Caco-2 (cell line): ENCODE measurements around the gene GPC6. TPM values are rescaled to one million over a fixed set of nuclear protein-coding genes. Genes with fewer than 3 reads are reported as not detected.
A peak's percentile ranks its signal among the peaks of the same experiment; 100 is the strongest.

Experiments used
- BruUV-seq: library from RNA; stranded (reverse); fragments of 400-500 nt; replicated peaks from 2 replicates; lab custom pipeline; 2021; lab: Mats Ljungman, UMichigan
- CTCF ChIA-PET: fragments of 300-600 bp; sonication (Branson Sonifier 250); formaldehyde crosslinking; loops from one replicate; lab custom pipeline; 2022; ENCODE audit warnings: antibody characterized with exemption; lab: Charles Lee
- POLR2A ChIA-PET: fragments of 300-600 bp; sonication (Branson Sonifier 250); formaldehyde crosslinking; loops from one replicate; lab custom pipeline; 2022; ENCODE audit warnings: antibody characterized with exemption; lab: Charles Lee
- DNase-seq, 2 experiments: peaks; one replicate each; pipeline versions ENCODE4 v3.0.0 to v3.0.0-alpha.2; 2020 to 2022
- H3K27me3 ChIP-seq: replicated peaks from 2 replicates; pipeline ENCODE4 v1.6.0; 2011; ENCODE audit warnings: low read length; ENCODE audit not compliant: control insufficient read depth, insufficient read depth
- H3K36me3 ChIP-seq: 2 replicates; pipeline ENCODE4 v1.5.1; 2011; ENCODE audit warnings: low read length; ENCODE audit not compliant: control insufficient read depth, insufficient read depth
- H3K4me1 ChIP-seq: fragments of 250-450 bp; sonication (Bioruptor Pico); 2 replicates; pipeline ENCODE4 v1.5.1; 2020; ENCODE audit warnings: mild to moderate bottlenecking
- H3K4me3 ChIP-seq: 2 replicates; pipeline ENCODE4 v1.5.1; 2011; ENCODE audit warnings: low read depth, mild to moderate bottlenecking, control low read depth, low read length
- H3K9me3 ChIP-seq: fragments of 250-450 bp; sonication (Bioruptor Pico); 2 replicates; pipeline ENCODE4 v1.5.1; 2020; ENCODE audit warnings: mild to moderate bottlenecking, moderate library complexity
- H3K27ac Mint-ChIP-seq: one replicate; pipeline ENCODE4 v1.8.0; 2022; ENCODE audit warnings: mixed read lengths; ENCODE audit not compliant: unreplicated experiment
- H3K27me3 Mint-ChIP-seq: one replicate; pipeline ENCODE4 v1.8.0; 2022; ENCODE audit warnings: mixed read lengths; ENCODE audit not compliant: insufficient read depth, unreplicated experiment
- H3K36me3 Mint-ChIP-seq: one replicate; pipeline ENCODE4 v1.8.0; 2022; ENCODE audit warnings: mild to moderate bottlenecking, mixed read lengths; ENCODE audit not compliant: insufficient read depth, unreplicated experiment
- H3K4me1 Mint-ChIP-seq: one replicate; pipeline ENCODE4 v1.8.0; 2022; ENCODE audit warnings: low read depth, mixed read lengths; ENCODE audit not compliant: unreplicated experiment
- H3K4me3 Mint-ChIP-seq: one replicate; pipeline ENCODE4 v1.8.0; 2022; ENCODE audit warnings: mild to moderate bottlenecking, moderate library complexity, mixed read lengths; ENCODE audit not compliant: unreplicated experiment
- H3K9me3 Mint-ChIP-seq: one replicate; pipeline ENCODE4 v1.8.0; 2022; ENCODE audit warnings: mixed read lengths; ENCODE audit not compliant: unreplicated experiment
- intact Hi-C: fragments of 100-400 bp; cut with micrococcal nuclease; formaldehyde crosslinking; loops from one replicate; pipeline ENCODE4 v1.10.0; 2022; ENCODE audit not compliant: unreplicated experiment
- total RNA-seq: library from RNA; stranded (reverse); gene quantifications from 2 replicates; pipeline ENCODE4 v1.2.3, GENCODE V29; 2022
- TF ChIP-seq, protein P1 (sequence below), 2 experiments: fragments of 200-600 bp in 1 of 2; IDR thresholded peaks; 1 replicate in 1 of 2; 2 replicates in 1 of 2; pipeline versions ENCODE4 v1.5.1 to v1.8.0; 2011 to 2022; ENCODE audit warnings: antibody characterized with exemption in 1 of 2, control low read depth in 1 of 2, inconsistent platforms in 1 of 2, low read depth in 1 of 2, low read length in 1 of 2, mild to moderate bottlenecking in 1 of 2, moderate library complexity in 1 of 2; ENCODE audit not compliant: insufficient read depth in 1 of 2, severe bottlenecking in 1 of 2, unreplicated experiment in 1 of 2

The GPC6 gene
- total RNA-seq, 1 experiment from 2014 or later = 0.16 TPM

- no peaks in the 10 kb centered on the region for H3K27me3 ChIP-seq
- CTCF ChIA-PET = no interaction called here
- no TSS peak for BruUV-seq
- Mint-ChIP-seq H3K4me1 (peaks cover 3% of the 10 kb centered on the region), H3K9me3 (no peaks in the 10 kb centered on the region), H3K36me3 (no peaks in the 10 kb centered on the region), H3K4me3 (no peak overlapping the region), H3K27ac (no peak overlapping the region), H3K27me3 (no peaks in the 10 kb centered on the region)
- no peaks in the 10 kb centered on the region for H3K4me1 ChIP-seq
- H3K9me3 ChIP-seq = no peaks in the 10 kb centered on the region
- TF ChIP-seq, protein P1, sequence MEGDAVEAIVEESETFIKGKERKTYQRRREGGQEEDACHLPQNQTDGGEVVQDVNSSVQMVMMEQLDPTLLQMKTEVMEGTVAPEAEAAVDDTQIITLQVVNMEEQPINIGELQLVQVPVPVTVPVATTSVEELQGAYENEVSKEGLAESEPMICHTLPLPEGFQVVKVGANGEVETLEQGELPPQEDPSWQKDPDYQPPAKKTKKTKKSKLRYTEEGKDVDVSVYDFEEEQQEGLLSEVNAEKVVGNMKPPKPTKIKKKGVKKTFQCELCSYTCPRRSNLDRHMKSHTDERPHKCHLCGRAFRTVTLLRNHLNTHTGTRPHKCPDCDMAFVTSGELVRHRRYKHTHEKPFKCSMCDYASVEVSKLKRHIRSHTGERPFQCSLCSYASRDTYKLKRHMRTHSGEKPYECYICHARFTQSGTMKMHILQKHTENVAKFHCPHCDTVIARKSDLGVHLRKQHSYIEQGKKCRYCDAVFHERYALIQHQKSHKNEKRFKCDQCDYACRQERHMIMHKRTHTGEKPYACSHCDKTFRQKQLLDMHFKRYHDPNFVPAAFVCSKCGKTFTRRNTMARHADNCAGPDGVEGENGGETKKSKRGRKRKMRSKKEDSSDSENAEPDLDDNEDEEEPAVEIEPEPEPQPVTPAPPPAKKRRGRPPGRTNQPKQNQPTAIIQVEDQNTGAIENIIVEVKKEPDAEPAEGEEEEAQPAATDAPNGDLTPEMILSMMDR (IDR thresholded peaks at IDR 0.05; ENCODE audit: insufficient read depth in 1 of 2, low read depth in 1 of 2, low read length in 1 of 2, severe bottlenecking in 1 of 2, unreplicated experiment in 1 of 2) = no peak
- intact Hi-C loops = loop anchor here (10.0 kb wide), 1 partner anchor 251 kb away; no protein-coding TSS in a partner anchor
- POLR2A ChIA-PET = interaction anchor here (0.6 kb wide), 1 partner anchor 172 kb away, joined by 6 read pairs; no protein-coding TSS in a partner anchor
- DNase-seq = no peak
- H3K36me3 ChIP-seq = no peaks in the 10 kb centered on the region
- H3K4me3 ChIP-seq = no peak overlapping the region
Observed at GRCh38 chr13:94114166-94114565, 887.6 kb downstream of the GPC6 start.

DNA sequence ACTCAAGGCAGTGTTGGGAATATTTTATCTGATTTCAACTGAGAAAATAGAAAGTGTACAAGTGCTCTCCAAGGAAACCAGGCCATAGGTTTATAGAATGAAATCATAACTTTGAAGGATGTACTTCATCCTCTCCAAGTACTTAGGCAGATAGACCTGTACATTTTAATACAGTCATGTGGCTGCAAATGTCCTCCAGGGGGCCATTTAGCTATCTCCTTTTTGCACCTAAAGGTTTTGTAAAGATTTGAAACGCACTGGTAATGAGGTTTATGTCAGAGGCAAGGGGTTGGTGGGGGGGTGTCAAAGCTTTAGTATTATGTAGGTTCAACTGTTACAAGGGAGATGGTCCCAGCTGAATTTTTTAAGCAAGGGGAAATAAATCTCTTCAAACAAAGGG, 888.4 kb downstream of the GPC6 start:
- BruUV-seq = no TSS peak
- no peak overlapping the region for H3K27ac Mint-ChIP-seq
- Histone ChIP-seq H3K4me1 (no peaks in the 10 kb centered on the region), H3K9me3 (no peaks in the 10 kb centered on the region), H3K27me3 (no peaks in the 10 kb centered on the region), H3K36me3 (no peaks in the 10 kb centered on the region), H3K4me3 (no peak overlapping the region)
- H3K27me3 Mint-ChIP-seq = no peaks in the 10 kb centered on the region
- ChIA-PET POLR2A (interaction anchor here (0.6 kb wide), 1 partner anchor 481 kb away, joined by 3 read pairs; no protein-coding TSS in a partner anchor), CTCF (interaction anchor here (0.5 kb wide), 1 partner anchor 149 kb away, joined by 3 read pairs; no protein-coding TSS in a partner anchor)
- H3K4me3 Mint-ChIP-seq = no peak overlapping the region
- TF ChIP-seq, protein P1 (IDR thresholded peaks at IDR 0.05; ENCODE audit: insufficient read depth in 1 of 2, low read depth in 1 of 2, low read length in 1 of 2, severe bottlenecking in 1 of 2, unreplicated experiment in 1 of 2) = peak in 1 of 2 experiments; percentile 18
- H3K4me1 Mint-ChIP-seq = peaks cover 11% of the 10 kb centered on the region
- no peaks in the 10 kb centered on the region for H3K9me3 Mint-ChIP-seq
- intact Hi-C loops = loop anchor here (10.0 kb wide), 1 partner anchor 250 kb away; no protein-coding TSS in a partner anchor
- peak in 1 of 2 experiments; percentile 8 for DNase-seq
- H3K36me3 Mint-ChIP-seq = no peaks in the 10 kb centered on the region

- H3K4me1 ChIP-seq = no peaks in the 10 kb centered on the region
- no TSS peak for BruUV-seq
- intact Hi-C loops = loop anchor here (10.0 kb wide), 1 partner anchor 245 kb away; no protein-coding TSS in a partner anchor
- H3K27ac Mint-ChIP-seq = no peak overlapping the region
- peaks cover 11% of the 10 kb centered on the region for H3K4me1 Mint-ChIP-seq
- no peak overlapping the region for H3K4me3 Mint-ChIP-seq
- no peak overlapping the region for H3K4me3 ChIP-seq
- H3K36me3 ChIP-seq = no peaks in the 10 kb centered on the region
- POLR2A ChIA-PET = no interaction called here
- H3K9me3 Mint-ChIP-seq = no peaks in the 10 kb centered on the region
- H3K27me3 ChIP-seq = no peaks in the 10 kb centered on the region
- no peaks in the 10 kb centered on the region for H3K36me3 Mint-ChIP-seq
- CTCF ChIA-PET = no interaction called here
- no peaks in the 10 kb centered on the region for H3K27me3 Mint-ChIP-seq
- TF ChIP-seq, protein P1 (IDR thresholded peaks at IDR 0.05; ENCODE audit: insufficient read depth in 1 of 2, low read depth in 1 of 2, low read length in 1 of 2, severe bottlenecking in 1 of 2, unreplicated experiment in 1 of 2) = peak in 1 of 2 experiments; percentile 11
- peak; percentile 12 to 43 for DNase-seq
- H3K9me3 ChIP-seq = no peaks in the 10 kb centered on the region
Observed at GRCh38 chr13:94119360-94119936, 892.8 kb downstream of the GPC6 start.
